GM12874 (cell line): Measurements from ENCODE around the gene LSS.

Source experiments
- TF ChIP-seq, protein P1 (sequence below): IDR thresholded peaks from 2 replicates; pipeline ENCODE4 v1.5.1; 2011; ENCODE audit warnings: low read depth, mild to moderate bottlenecking, control low read depth, low read length, moderate library complexity; ENCODE audit not compliant: insufficient read depth

The LSS gene

DNA sequence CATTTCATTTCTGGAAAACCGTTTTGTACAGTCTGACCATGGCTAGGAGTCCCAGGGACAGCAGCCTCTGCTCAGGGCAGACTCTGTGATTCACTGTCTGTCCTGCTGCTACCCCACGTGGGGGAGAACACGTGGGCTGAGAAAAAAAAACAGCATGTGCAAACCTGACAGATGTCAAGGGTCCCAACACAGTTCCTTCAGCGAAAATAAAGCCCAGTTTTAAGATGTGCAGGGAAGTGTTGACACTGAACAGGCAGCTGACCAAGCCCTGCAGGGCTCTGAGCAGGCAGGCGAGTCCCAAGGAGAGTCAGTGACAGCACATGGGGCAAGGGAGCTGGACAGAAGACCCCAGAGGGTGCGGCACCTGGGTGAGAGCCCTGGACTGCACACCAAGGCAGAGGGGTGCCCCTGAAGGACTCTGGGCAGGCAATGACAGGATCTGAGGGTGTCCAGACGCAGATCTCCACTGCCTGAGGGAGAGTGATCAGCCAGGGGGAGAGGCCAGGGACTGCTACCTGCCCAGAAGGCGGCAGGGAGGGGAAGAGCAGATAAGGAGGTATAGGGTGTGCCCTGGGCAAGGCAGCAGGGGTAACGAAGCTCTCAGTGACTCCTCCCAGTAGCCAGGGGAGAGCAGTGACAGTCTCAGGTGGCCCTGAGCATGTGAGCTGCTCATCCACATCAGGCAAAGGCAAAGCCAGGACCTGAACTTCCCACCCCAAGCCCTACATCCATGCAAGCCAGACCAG lies 39.2 kb downstream of the LSS start:
- TF ChIP-seq, protein P1, sequence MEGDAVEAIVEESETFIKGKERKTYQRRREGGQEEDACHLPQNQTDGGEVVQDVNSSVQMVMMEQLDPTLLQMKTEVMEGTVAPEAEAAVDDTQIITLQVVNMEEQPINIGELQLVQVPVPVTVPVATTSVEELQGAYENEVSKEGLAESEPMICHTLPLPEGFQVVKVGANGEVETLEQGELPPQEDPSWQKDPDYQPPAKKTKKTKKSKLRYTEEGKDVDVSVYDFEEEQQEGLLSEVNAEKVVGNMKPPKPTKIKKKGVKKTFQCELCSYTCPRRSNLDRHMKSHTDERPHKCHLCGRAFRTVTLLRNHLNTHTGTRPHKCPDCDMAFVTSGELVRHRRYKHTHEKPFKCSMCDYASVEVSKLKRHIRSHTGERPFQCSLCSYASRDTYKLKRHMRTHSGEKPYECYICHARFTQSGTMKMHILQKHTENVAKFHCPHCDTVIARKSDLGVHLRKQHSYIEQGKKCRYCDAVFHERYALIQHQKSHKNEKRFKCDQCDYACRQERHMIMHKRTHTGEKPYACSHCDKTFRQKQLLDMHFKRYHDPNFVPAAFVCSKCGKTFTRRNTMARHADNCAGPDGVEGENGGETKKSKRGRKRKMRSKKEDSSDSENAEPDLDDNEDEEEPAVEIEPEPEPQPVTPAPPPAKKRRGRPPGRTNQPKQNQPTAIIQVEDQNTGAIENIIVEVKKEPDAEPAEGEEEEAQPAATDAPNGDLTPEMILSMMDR: no peak

DNA sequence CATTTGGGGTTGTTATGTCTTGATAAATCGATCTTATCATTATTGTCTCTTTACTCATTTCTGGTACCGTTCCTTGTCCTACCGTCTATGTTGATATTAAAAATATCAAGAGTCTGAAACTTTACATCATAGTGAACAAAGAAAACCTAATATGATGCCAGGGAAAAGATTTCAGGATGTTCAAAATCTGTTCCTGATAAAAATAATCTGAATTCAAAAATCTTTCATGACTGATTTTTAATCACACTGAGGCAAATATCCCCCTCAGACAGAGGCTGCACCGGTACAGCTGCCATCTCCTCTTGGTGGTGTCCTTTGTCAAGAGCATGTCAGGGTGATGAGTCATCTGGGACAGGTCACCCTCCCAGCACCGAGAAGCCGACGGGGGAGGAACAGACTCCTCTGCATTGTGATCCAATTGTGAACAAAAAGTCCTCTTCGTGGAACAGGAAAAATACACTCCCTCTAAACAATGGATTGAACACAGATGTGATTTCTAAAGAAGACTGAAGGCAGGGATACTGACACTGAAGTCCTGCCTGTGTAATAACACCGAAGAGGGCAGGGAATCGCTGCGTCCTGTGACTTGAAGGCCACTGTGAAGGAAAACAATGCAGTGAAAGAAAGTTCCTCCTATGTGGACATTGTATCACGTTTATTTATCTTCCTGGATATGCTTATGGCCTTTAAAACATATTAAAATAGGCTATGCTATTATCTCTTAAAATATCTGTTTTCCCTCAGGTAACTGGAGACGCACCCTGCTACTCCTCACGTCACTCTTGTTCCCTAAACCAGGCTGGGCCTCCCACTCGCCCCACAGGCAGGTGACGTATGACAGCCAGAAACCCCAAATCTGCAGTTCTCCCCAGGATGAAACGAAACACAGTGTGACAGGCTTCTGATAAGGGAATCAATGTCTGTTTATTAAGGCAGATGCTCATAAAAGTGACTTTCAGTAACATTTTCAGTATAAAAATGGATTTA lies 40.1 kb downstream of the LSS start:
- TF ChIP-seq, protein P1: no peak

DNA sequence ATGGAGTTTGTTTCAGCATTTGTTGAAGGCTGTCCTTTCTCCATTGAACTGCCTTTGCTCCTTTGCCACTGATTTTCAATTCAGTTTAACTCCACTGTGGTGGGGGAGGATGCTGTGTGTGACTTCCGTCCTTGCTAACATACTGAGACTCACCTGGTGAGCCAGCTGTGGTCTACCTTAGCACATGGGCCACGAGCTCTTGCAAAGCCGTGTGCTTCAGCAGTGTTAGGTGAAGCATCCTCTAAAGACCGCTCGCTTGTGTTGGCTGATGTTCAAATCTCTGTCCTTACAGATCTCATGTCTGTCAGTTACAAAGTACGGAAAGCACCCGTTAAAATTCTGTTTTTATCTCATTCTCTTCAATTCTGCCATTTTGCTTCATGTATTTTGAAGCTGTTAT lies 40.8 kb downstream of the LSS start:
- TF ChIP-seq, protein P1: no peak

DNA sequence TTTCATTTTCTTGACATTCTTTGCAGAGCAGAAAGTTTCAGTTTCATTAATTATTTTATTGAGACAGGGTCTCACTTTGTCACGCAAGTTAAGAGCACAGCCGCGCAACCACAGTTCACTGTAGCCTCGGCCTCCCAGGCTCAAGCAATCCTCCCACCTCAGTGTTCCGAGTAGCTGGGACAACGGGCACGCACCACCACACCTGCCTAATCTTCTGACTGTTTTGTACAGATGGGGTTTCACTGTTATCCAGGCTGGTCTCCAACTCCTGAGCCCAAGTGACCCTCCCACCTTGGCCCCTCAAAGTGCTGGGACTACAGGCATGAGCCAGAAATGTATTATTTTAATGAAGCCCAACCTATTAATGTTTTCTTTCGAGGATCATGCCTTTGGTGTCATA lies 41.3 kb downstream of the LSS start:
- TF ChIP-seq, protein P1: no peak

- TF ChIP-seq, protein P1: no peak
Observed at GRCh38 chr21:46185716-46186115, 42.9 kb downstream of the LSS start.

GRCh38 chr21:46184625-46185555 lies 43.7 kb downstream of the LSS start:
- TF ChIP-seq, protein P1: no peak
